GM12878 (cell line): ENCODE data around the gene COL26A1. TPM values are rescaled to one million over a fixed set of nuclear protein-coding genes. Genes with fewer than 3 reads are reported as not detected.

Experiments
- ATAC-seq: fragments of 200-7000 bp; cut with Tn5 transposase; 3 replicates; pipeline ENCODE4 v1.9.1; 2020; ENCODE audit warnings: mild to moderate bottlenecking, moderate library complexity
- BruUV-seq: library from RNA; stranded (reverse); fragments of 400-500 nt; replicated peaks from 2 replicates; lab custom pipeline; 2021; lab: Mats Ljungman, UMichigan
- CTCF ChIA-PET: fragments of 300-600 bp; sonication (Branson Sonifier 250); formaldehyde crosslinking; extraction: SDS; loops from one replicate; lab custom pipeline; 2021; ENCODE audit warnings: inconsistent platforms; lab: Yijun Ruan, JAX
- POLR2A ChIA-PET: fragments of 350-600 bp; formaldehyde crosslinking; extraction: SDS; loops from one replicate; lab custom pipeline; 2021; ENCODE audit warnings: inconsistent platforms; lab: Charles Lee
- RAD21 ChIA-PET: fragments of 300-600 bp; sonication (Branson Sonifier 250); formaldehyde crosslinking; loops from one replicate; lab custom pipeline; 2023; ENCODE audit warnings: antibody characterized with exemption; ENCODE audit not compliant: unreplicated experiment; lab: Charles Lee
- SMC1A ChIA-PET: fragments of 300-600 bp; sonication (Branson Sonifier 250); formaldehyde crosslinking; loops from one replicate; lab custom pipeline; 2023; ENCODE audit not compliant: unreplicated experiment, uncharacterized antibody; lab: Charles Lee
- DNase-seq: peaks from one replicate; pipeline ENCODE4 v3.0.0-alpha.2; 2011; ENCODE audit warnings: low read depth, low spot score
- FAIRE-seq: peaks from 3 replicates; lab custom pipeline; 2011; peaks lifted over from hg19 to GRCh38; lab: Jason Lieb, UNC
- H2AFZ ChIP-seq: 2 replicates; pipeline ENCODE4 v1.6.0; 2011; ENCODE audit warnings: low read depth, low read length, control low read depth; ENCODE audit not compliant: control insufficient read depth
- H3K27ac ChIP-seq: 2 replicates; pipeline ENCODE4 v1.5.1; 2011; ENCODE audit warnings: control low read depth; ENCODE audit not compliant: control insufficient read depth, insufficient read depth
- H3K27me3 ChIP-seq, 2 experiments: replicated peaks in 1 of 2; 2 replicates each; pipeline versions ENCODE4 v1.6.0 to v1.6.1; 2011; ENCODE audit warnings: low read length in 1 of 2; ENCODE audit not compliant: control insufficient read depth in 2 of 2, insufficient read depth in 2 of 2
- H3K36me3 ChIP-seq, 2 experiments: 2 replicates each; pipeline ENCODE4 v1.5.1; 2011; ENCODE audit warnings: low read length in 1 of 2; ENCODE audit not compliant: control insufficient read depth in 2 of 2, insufficient read depth in 2 of 2
- H3K4me1 ChIP-seq: 2 replicates; pipeline ENCODE4 v1.6.1; 2011; ENCODE audit warnings: mild to moderate bottlenecking, low read length, moderate library complexity, mixed read lengths; ENCODE audit not compliant: control insufficient read depth, insufficient read depth
- H3K4me2 ChIP-seq: 2 replicates; pipeline ENCODE4 v1.6.0; 2011; ENCODE audit warnings: control low read depth; ENCODE audit not compliant: control insufficient read depth, insufficient read depth
- H3K4me3 ChIP-seq: fragments of 200-600 bp; sonication (generic); 2 replicates; pipeline ENCODE4 v1.5.1; 2016
- H3K79me2 ChIP-seq: 2 replicates; pipeline ENCODE4 v1.6.0; 2011; ENCODE audit warnings: low read length; ENCODE audit not compliant: control insufficient read depth, insufficient read depth
- H3K9ac ChIP-seq: 2 replicates; pipeline ENCODE4 v1.8.0; 2011; ENCODE audit warnings: low read length, control low read depth, mixed read lengths; ENCODE audit not compliant: control insufficient read depth, insufficient read depth
- H3K9me3 ChIP-seq: replicated peaks from 3 replicates; pipeline ENCODE4 v1.5.1; 2011; ENCODE audit warnings: mild to moderate bottlenecking, low read length; ENCODE audit not compliant: control insufficient read depth, insufficient read depth
- H4K20me1 ChIP-seq: 2 replicates; pipeline ENCODE4 v1.6.0; 2011; ENCODE audit not compliant: control insufficient read depth, insufficient read depth
- BCL3 ChIP-seq: IDR thresholded peaks from 2 replicates; pipeline ENCODE4 v1.6.1; 2011; ENCODE audit warnings: borderline replicate concordance, low read depth, mild to moderate bottlenecking, moderate library complexity, low read length; ENCODE audit not compliant: insufficient read depth, poor library complexity, severe bottlenecking
- CEBPZ ChIP-seq: fragments of 150-350 bp; IDR thresholded peaks from 2 replicates; pipeline ENCODE4 v1.6.1; 2016; ENCODE audit warnings: low read depth, low read length
- CREB1 ChIP-seq: IDR thresholded peaks from 2 replicates; pipeline ENCODE4 v1.6.1; 2012; ENCODE audit warnings: low read depth, mild to moderate bottlenecking, inconsistent platforms
- ETV6 ChIP-seq, 2 experiments: fragments of 450-650 bp in 1 of 2; IDR thresholded peaks in 1 of 2; conservative IDR thresholded peaks in 1 of 2; 2 replicates each; pipeline ENCODE4 v1.6.1; 2014; ENCODE audit warnings: antibody characterized with exemption in 1 of 2, borderline replicate concordance in 1 of 2, low read depth in 1 of 2, mild to moderate bottlenecking in 1 of 2, moderate library complexity in 1 of 2
- POU2F2 ChIP-seq: IDR thresholded peaks from 3 replicates; pipeline ENCODE4 v1.6.1; 2011; ENCODE audit warnings: low read depth, mild to moderate bottlenecking, low read length, borderline replicate concordance
- RAD21 ChIP-seq: IDR thresholded peaks from 2 replicates; pipeline ENCODE4 v1.6.1; 2011; ENCODE audit warnings: mild to moderate bottlenecking, low read depth, low read length, moderate library complexity; ENCODE audit not compliant: insufficient read depth
- RCOR1 ChIP-seq: conservative IDR thresholded peaks from 2 replicates; pipeline ENCODE4 v1.6.1; 2012; ENCODE audit warnings: low read depth, low read length, improper control_type of control experiment
- WGBS: methylation state at CpG from one replicate; pipeline ENCODE4 v1.1.6; 2016; ENCODE audit warnings: low lambda C conversion rate; ENCODE audit not compliant: insufficient replicate concordance, insufficient coverage; ENCODE audit errors: missing lambda C conversion rate; 5-methylcytosine and 5-hydroxymethylcytosine counted together
- in situ Hi-C: fragments of 300-500 bp; cut with MboI; formaldehyde crosslinking; loops from 9 replicates; pipeline ENCODE4 v1.14.3; 2018; ENCODE audit warnings: mixed read lengths
- intact Hi-C: fragments of 100-400 bp; cut with micrococcal nuclease; formaldehyde crosslinking; loops from one replicate; pipeline ENCODE4 v1.14.2; 2022; ENCODE audit not compliant: unreplicated experiment
- polyA plus RNA-seq, 11 experiments: library from polyadenylated mRNA; depleted of rRNA in 4 of 11; unstranded in 6 of 11; stranded (reverse) in 5 of 11; fragments of >200 nt; fragmentation: Nextera tagmentation in 4 of 11; fragmentation: Illumina TruSeq in 1 of 11; extraction: Ambion mirVana in 4 of 11; extraction: Trizol in 1 of 11; gene quantifications; 1 replicate in 1 of 11; 2 replicates in 10 of 11; pipeline versions ENCODE4 v1.2.1 to v1.2.3, GENCODE V29; 2011 to 2016; ENCODE audit warnings: inconsistent platforms in 2 of 11, missing spikeins in 2 of 11, low read depth in 1 of 11
- total RNA-seq, 4 experiments: library from RNA; depleted of rRNA in 3 of 4; stranded (reverse); fragments of >200 nt in 3 of 4; fragmentation: Illumina TruSeq in 1 of 4; extraction: Trizol in 1 of 4; gene quantifications; 2 replicates each; pipeline versions ENCODE4 v1.2.1 to v1.2.3, GENCODE V29; 2013 to 2021

The COL26A1 gene
- total and polyA plus RNA-seq, 10 of the 15 experiments (the other 5 are each of a cell fraction or from before 2014, with no cell fraction given), result 0.08 TPM; not detected in 9

- Histone ChIP-seq H3K36me3 (no peaks in the 10 kb centered on the region), H3K4me1 (no peaks in the 10 kb centered on the region), H4K20me1 (no peaks in the 10 kb centered on the region), H3K4me3 (no peak overlapping the region), H3K27me3 (no peaks in the 10 kb centered on the region), H3K27ac (no peak overlapping the region), H3K9ac (no peak overlapping the region), H3K9me3 (no peaks in the 10 kb centered on the region; the same call in 2 of the 3 replicates), H2AFZ (no peak overlapping the region), H3K79me2 (no peaks in the 10 kb centered on the region), H3K4me2 (no peak overlapping the region)
- ChIA-PET POLR2A (no interaction called here), CTCF (no interaction called here), RAD21 (no interaction called here), SMC1A (no interaction called here)
- FAIRE-seq (no peak), ATAC-seq (no peak), DNase-seq (no peak)
- WGBS, result 0% methylated on average over 1 of the region's 1 CpG
- in situ Hi-C loops, result no loop called here
- no TSS peak for BruUV-seq
- no peak for TF ChIP-seq POU2F2
- TF ChIP-seq RAD21, result no peak
- TF ChIP-seq CREB1, result no peak
- TF ChIP-seq CEBPZ, result no peak
- no peak for TF ChIP-seq BCL3
- no peak for TF ChIP-seq RCOR1
- TF ChIP-seq ETV6 (conservative IDR thresholded peaks at IDR 0.05 in 1 of 2, IDR thresholded peaks at IDR 0.05 in 1 of 2; ENCODE audit: borderline replicate concordance in 1 of 2, low read depth in 1 of 2), result no peak
- intact Hi-C loops, result no loop called here
These were observed 193.8 kb downstream of the COL26A1 start for GRCh38 chr7:101556453-101556968.
